Tongue (tissue), 2 donors: ENCODE results near the gene PRKCZ. TPM values are rescaled to one million over a fixed set of nuclear protein-coding genes. Genes with fewer than 3 reads are reported as not detected.

ENCODE experiments used
- DNase-seq: peaks from one replicate; pipeline ENCODE4 v3.0.0-alpha.2; 2015
- total RNA-seq: library from RNA; depleted of rRNA; stranded (reverse); fragments of >200 nt; gene quantifications from one replicate; pipeline ENCODE4 v1.2.3, GENCODE V29; 2014

Gene PRKCZ
- total RNA-seq, 1 donor from 2014 or later: 9.9 TPM

- DNase-seq: no peak
These were observed 108.9 kb downstream of the PRKCZ start for GRCh38 chr1:2159124-2159523.

- no peak for DNase-seq
These were observed 110.5 kb downstream of the PRKCZ start for GRCh38 chr1:2160451-2161300.

GRCh38 chr1:2163205-2163604 lies 113.0 kb downstream of the PRKCZ start:
- DNase-seq: no peak

GRCh38 chr1:2165646-2166045 lies 115.4 kb downstream of the PRKCZ start:
- no peak for DNase-seq

GRCh38 chr1:2166254-2166653 lies 116.0 kb downstream of the PRKCZ start:
- DNase-seq: no peak

GRCh38 chr1:2166695-2167094 lies 116.5 kb downstream of the PRKCZ start:
- DNase-seq: no peak

- no peak for DNase-seq
These were observed 117.9 kb downstream of the PRKCZ start for GRCh38 chr1:2168090-2168489.

GRCh38 chr1:2168535-2168934 lies 118.3 kb downstream of the PRKCZ start:
- DNase-seq: no peak

GRCh38 chr1:2169200-2169836 lies 119.1 kb downstream of the PRKCZ start:
- DNase-seq: no peak

- DNase-seq: no peak
These were observed 120.0 kb downstream of the PRKCZ start for GRCh38 chr1:2170211-2170610.

- DNase-seq: no peak
These were observed 121.8 kb downstream of the PRKCZ start for GRCh38 chr1:2172012-2172411.

GRCh38 chr1:2172551-2173146 lies 122.4 kb downstream of the PRKCZ start:
- no peak for DNase-seq

- DNase-seq: no peak
These were observed 123.5 kb downstream of the PRKCZ start for GRCh38 chr1:2173546-2174347.

- peak; percentile 84 for DNase-seq
These were observed 124.3 kb downstream of the PRKCZ start for GRCh38 chr1:2174348-2175054.

GRCh38 chr1:2175055-2175414 lies 124.8 kb downstream of the PRKCZ start:
- DNase-seq: no peak

- no peak for DNase-seq
These were observed 125.7 kb downstream of the PRKCZ start for GRCh38 chr1:2175681-2176454.

- no peak for DNase-seq
These were observed 126.4 kb downstream of the PRKCZ start for GRCh38 chr1:2176615-2177014.

GRCh38 chr1:2177541-2177940 lies 127.3 kb downstream of the PRKCZ start:
- DNase-seq: no peak

- no peak for DNase-seq
These were observed 127.8 kb downstream of the PRKCZ start for GRCh38 chr1:2177946-2178538.

GRCh38 chr1:2178875-2179274 lies 128.7 kb downstream of the PRKCZ start:
- no peak for DNase-seq
